ENCODE results near the gene ENPP4.
"Not testable (repeated sequence)": the region's sequence is repeated elsewhere in the genome, so short reads cannot be mapped to it uniquely, and the experiment has no call there.

Gene ENPP4

DNA sequence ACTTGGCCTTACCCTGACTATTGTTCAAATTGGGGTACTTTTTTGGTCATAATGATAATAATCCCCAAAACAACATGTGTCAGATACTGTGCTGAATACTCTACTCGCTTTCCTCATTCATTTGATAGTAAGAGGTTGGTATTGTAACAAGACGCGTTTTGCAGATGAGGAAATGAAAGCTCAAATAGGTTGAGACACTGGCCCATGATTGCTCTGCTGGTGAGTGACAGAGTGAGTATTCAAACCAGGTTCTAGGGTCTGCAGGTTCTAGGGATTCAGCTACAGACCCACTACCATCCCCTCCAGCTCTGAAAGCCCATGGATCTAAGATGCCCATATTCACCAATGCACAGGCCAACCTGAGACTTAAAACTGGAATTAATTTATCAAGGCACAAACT is 1.3 kb upstream of the ENPP4 start:
- intact Hi-C loops (cut with DNase I) = no loop called here
- DNase-seq = no peak

- DNase-seq = peak in 4 of 42 donors; percentile 1 to 18 (median 9)
- intact Hi-C loops (cut with DNase I) = no loop called here
Measured at GRCh38 chr6:46129291-46129628, 529 bp upstream of the ENPP4 start.

DNA sequence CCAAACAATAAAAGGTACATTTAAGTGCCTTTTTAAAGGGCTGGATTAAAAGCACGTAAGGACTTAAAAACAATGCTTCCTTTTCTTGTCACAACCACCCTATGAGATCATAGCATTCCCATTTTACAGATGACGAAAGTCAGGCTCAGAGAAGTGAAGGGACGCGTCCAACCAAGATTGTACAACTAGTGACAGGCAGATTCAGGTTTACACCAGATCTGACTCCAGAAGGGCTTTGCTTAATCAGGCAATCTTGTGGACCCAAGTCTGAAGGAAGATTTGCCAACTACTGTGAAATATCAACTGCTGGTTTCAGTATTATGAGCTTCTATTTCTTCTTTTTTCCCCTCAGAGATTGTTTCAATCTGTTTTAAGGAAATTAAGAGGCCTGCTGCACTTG is 877 bp downstream of the ENPP4 start:
- DNase-seq = peak in 1 of 42 donors; percentile 5
- intact Hi-C loops (cut with DNase I) = loop anchor here (2.0 kb wide), 1 partner anchor 40 kb away; the partner anchor contains the start of gene ENPP5

DNA sequence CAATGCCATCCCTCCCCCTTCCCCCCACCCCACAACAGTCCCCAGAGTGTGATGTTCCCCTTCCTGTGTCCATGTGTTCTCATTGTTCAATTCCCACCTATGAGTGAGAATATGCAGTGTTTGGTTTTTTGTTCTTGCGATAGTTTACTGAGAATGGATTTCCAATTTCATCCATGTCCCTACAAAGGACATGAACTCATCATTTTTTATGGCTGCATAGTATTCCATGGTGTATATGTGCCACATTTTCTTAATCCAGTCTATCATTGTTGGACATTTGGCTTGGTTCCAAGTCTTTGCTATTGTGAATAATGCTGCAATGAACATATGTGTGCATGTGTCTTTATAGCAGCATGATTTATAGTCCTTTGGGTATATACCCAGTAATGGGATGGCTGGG is 1.5 kb downstream of the ENPP4 start:
- intact Hi-C loops (cut with DNase I) = loop anchor here (2.0 kb wide), 1 partner anchor 40 kb away; the partner anchor contains the start of gene ENPP5
- DNase-seq = not testable (repeated sequence)

DNA sequence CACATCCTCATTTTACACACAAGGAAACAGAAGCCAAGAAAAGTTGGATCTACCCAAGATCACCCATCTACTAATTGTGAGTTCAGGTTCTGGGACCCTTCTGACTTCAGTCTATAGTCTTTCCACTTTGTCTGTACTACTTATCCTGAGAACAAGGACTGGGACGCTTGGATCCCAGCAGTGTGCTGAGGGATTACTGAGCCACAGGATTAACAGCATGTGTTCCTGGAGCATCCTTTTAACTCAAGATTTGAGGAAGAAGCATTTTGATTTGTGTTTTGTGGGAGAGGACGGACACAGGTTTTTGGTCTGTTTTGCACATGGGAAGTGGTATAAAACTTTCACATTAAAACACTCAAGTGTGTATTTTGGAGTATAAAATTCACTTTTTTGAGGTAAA is 4.4 kb downstream of the ENPP4 start:
- no peak for DNase-seq
- intact Hi-C loops (cut with DNase I) = no loop called here

- intact Hi-C loops (cut with DNase I) = no loop called here
- DNase-seq = no peak
Measured at GRCh38 chr6:46135176-46135575, 5.4 kb downstream of the ENPP4 start.

GRCh38 chr6:46136831-46137230 is 7.0 kb downstream of the ENPP4 start:
- intact Hi-C loops (cut with DNase I) = no loop called here
- no peak for DNase-seq

DNA sequence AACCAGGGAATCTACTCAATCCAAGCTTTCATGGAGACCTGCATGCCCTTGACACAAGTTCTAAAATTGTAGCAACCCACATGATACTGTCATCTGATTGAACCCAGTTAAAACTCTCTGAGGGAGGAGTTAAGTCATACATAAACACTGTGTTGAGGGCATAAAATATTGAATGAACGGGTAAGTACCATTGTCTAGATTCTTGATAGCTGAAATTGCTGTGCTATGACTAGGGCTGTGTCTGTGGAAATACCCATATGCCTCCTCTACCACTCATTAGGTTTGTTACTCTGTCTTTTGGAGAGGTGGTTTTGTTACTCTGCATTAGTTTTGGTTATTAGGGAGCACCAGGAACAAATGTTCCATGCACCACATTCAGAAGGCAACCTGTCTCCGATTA is 7.6 kb downstream of the ENPP4 start:
- no peak for DNase-seq
- intact Hi-C loops (cut with DNase I) = no loop called here

DNA sequence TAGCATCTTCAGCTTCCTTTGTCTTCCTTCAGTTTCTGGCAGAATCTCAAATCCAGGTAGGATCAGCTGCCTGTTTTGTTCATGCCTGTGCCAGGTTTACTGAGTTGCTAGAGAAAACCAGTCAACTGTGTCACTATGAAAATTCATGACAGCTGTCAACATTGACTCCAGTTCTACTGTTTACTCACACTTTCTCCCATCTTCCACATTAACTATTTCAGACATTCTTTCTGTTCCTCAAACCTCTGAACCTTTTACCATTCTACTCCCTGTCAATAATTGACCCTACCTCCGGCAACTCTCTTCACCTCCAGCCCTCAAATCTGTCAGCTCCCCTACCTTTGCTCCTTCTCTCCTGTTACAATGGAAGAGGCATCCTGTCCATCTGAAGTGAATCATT is 8.5 kb downstream of the ENPP4 start:
- intact Hi-C loops (cut with DNase I) = no loop called here
- DNase-seq = no peak

- no peak for DNase-seq
- intact Hi-C loops (cut with DNase I) = no loop called here
Measured at GRCh38 chr6:46144270-46144669, 14.5 kb downstream of the ENPP4 start.

DNA sequence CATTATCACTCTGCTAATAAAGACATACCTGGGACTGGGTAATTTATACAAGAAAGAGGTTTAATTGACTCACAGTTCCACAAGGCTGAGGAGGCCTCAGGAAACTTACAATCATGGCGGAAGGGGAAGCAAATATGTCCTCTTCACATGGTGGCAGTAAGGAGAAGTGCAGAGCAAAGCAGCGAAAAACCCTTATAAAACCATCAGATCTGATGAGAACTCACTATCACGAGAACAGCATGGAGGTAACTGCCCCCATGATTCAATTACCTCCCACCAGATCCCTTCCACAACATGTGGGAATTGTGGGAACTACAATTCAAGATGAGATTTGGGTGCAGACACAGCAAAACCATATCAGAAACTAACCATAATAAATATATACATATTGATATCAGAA is 19.3 kb downstream of the ENPP4 start:
- DNase-seq; intact Hi-C loops (cut with DNase I): not testable (repeated sequence)

DNA sequence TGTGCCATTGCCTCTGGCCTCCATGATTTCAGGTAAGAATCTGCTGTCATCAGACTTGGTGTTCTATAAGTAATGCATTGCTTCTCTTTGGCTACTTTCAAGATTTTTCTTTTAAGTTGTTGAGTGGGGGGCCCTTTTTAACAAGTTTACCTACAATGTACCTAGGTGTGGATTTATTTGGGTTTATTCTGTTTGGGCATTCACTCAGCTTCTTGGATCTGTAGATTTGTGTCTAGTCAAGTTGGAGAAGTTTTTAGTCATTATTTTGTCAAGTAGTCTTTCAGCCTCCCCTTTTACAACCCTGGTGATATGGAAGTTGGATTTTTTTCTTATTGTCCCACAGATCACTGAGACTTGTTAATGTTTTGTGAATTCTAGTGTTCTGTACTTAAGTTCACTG is 26.9 kb downstream of the ENPP4 start:
- intact Hi-C loops (cut with DNase I) = no loop called here
- no peak for DNase-seq

GRCh38 chr6:46159229-46159628 is 29.4 kb downstream of the ENPP4 start:
- intact Hi-C loops (cut with DNase I) = no loop called here

GRCh38 chr6:46160102-46160501 is 30.3 kb downstream of the ENPP4 start:
- DNase-seq = no peak
- intact Hi-C loops (cut with DNase I) = no loop called here

More at GRCh38 chr6:46159229-46159628, 29.4 kb downstream of the ENPP4 start:
- no peak for DNase-seq

GRCh38 chr6:46170357-46171289 is 40.8 kb downstream of the ENPP4 start, which contains the start of gene ENPP5:
ENPP5 (minus strand) TSS chr6:46170980; CDS start chr6:46168262, 2,718 bp downstream.
- intact Hi-C loops (cut with DNase I) = loop anchor here (2.0 kb wide), 1 partner anchor 40 kb away; no protein-coding TSS in a partner anchor
- peak; percentile 88 to 98 (median 96) for DNase-seq

GRCh38 chr6:46172176-46172575 is 42.4 kb downstream of the ENPP4 start:
- no peak for DNase-seq
- intact Hi-C loops (cut with DNase I) = no loop called here

DNA sequence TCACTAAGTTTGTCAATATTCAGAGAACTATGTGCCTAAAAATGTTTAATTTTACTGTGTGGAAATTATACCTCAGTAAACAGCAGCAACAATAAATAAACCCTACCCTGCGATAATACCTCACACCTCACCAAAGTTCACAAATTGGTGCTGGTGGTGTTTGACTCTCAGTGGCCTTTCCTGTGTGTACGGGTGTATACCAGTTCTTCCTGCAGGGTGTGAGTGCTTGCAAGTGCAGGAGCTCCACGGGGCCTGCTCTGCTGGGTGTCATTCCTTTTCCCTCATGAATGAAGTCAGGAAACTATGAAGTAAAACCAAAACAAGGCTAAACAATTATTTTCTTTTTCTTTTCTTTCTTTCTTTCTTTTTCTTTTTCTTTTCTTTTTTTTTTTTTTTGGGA is 45.1 kb downstream of the ENPP4 start:
- DNase-seq = no peak
- intact Hi-C loops (cut with DNase I) = no loop called here

DNA sequence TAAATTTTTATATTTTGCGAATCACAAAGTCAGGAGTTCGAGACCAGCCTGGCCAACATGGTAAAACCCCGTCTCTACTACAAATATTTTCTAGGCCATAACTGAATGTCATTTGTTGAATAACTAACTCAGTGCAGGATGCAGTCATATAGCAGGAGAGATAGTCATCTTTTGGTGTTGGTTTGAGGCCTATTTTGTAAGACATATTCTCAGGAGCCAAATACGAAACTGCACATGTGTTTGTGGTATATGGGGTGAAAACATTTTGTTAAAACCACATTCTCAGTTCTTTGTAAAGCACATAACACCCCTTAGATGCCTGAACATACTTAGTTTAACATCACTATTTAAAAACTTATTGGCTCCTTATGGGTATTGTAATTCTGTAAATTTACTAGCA is 45.7 kb downstream of the ENPP4 start:
- intact Hi-C loops (cut with DNase I) = no loop called here
- DNase-seq = no peak

- intact Hi-C loops (cut with DNase I) = no loop called here
- DNase-seq = no peak
Measured at GRCh38 chr6:46175976-46176375, 46.2 kb downstream of the ENPP4 start.

DNA sequence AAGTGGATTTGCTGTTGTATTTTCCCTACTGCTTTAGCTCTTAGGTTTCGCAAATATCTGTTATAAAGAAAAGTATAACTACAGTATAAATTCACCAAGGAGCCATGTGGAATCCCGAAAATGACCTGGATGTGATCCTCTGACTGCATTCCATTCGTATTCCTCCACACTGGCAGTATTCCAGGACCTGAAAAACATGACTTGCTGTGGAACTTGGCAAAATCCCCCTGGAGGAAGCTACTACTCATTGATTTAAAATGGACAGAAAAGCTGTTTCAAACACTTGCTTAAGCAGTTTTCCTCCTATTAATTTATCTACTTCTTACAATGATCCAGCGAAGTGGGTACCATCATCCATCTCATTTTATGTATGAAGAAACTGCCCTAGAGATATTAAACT is 54.3 kb downstream of the ENPP4 start:
- no peak for DNase-seq
- intact Hi-C loops (cut with DNase I) = no loop called here

DNA sequence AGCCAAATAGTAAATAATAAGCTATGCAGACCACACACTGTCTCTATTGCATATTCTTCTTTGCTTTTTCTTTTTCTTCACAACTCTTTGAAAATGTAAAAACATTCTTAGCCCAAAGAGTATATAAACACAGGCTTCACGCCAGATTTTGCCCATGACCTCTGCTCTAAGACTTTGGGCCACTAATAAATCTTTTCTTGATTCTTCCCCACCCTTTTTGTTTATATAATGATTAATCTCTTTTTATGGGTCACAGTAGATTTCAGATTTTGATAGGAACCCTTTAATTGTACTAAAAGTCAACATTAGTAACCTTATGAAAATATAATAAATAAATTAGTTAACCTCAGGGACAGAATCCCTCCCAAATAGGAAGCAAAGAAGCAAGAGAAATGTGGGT is 56.8 kb downstream of the ENPP4 start:
- no peak for DNase-seq
- intact Hi-C loops (cut with DNase I) = no loop called here

All from head of caudate nucleus (tissue), 42 donors.